CD1c-positive myeloid dendritic cell (primary cell): Measurements from ENCODE around the gene LRIT1.

Experiments used
- DNase-seq: peaks from one replicate; pipeline ENCODE4 v3.0.0-alpha.2; 2016; ENCODE audit errors: extremely low spot score

LRIT1 gene

DNA sequence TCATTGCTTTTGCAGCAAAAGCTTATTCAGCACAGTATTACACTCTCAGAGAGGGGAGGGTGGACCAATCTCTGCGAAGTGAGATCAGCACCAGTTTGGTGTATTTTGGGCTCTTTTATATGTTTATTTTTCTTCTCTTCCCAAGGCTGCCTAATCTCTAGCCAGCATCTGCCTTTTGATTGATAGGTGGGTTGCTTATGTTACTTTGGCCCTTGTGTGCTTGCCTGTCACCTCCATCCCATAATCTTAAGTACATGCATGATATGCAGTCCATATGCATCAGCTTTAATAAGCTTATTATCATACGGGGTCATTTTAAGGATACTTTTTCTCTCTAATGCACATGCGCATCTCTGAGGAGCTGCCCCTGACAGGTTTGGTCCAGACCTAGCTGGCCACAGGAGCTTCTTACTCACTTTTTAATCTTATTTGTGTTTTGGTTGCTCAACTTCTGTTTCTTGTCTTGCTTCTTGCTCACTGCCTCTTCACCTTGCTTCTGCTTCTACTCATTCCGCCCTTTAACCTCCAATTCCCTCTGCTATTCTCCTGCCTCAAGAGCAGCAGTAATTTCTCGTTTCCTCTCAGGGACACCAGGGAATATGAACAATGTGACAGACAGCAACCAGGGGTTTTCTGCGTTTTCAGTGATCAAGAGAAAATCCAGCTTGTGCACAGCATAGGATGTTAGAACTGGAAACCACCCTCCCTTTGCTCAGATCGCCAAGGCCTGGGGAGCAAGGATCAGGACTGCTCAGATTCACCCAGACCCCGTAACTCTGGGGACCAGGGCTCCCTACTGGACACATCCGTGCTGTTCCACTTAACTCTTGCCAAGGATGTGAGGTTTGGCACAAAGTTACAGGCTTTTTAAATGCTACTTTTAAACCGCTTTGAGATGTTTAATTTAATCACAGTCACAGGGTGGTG is 13.5 kb upstream of the LRIT1 start:
- no peak for DNase-seq

DNA sequence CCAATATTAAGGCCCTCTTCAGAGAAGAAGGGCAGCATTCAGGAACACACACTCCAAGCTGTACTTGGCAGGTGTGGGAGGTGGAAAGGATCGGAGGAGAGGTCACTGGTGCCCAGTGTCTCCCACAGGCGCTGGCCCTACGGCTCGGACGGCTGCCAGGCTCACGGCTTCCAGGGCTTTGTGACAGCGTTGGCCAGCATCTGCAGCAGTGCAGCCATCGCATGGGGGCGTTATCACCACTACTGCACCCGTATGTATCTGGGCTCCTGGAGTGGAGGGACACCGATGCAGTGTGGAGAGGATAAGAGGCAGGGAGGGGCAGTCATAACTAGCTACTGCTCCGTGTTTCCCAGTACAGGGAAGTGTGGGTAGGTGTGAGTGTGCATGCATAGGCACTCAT is 7.4 kb upstream of the LRIT1 start:
- DNase-seq = no peak

DNA sequence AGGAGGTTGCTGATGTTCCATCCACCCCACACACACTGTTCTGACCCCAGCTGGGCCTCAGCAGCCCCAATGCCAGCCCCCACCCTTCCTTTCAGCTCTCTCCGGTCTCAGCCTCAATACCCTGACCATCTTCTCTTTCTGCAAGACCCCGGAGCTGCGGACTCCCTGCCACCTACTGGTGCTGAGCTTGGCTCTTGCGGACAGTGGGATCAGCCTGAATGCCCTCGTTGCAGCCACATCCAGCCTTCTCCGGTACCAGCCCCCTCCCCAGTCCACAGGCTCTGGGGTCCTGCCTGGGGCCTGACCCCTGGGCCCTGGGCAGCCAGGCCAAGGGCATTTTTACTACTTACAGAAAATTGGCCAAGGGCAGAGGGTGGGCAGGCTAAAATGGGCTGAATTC is 6.2 kb upstream of the LRIT1 start:
- DNase-seq = no peak

DNA sequence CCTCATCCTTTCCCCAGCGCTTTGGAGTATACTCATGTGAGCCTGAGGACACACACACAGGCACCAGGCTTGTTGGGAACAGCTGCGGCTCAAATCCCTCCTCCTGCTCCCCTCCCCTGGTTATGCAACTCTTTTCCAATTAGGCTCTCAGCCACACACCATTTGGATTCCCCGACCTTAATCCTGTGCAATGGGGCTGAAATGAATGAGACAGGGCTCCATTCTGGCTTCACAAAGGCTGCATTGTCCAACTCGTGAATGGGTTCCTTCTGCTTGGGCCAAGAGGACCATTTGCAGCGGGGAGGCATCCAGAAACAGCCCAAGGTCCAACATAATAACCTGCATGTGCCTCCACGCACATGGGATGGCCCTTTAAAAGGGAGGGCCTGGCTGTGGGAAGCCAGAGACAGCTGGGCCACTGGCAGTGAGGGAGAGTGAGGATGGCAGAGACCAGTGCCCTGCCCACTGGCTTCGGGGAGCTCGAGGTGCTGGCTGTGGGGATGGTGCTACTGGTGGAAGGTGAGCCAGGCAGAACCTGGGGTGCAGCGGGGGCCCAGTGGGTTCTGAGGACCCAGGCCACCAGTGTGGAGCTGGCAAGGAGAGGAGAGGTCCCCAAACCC is 3.4 kb upstream of the LRIT1 start, which contains the start of gene RGR:
RGR (plus strand) TSS at position 403 of the 620 bp plus-strand sequence; CDS start at position 441, 38 bp downstream.
- DNase-seq = no peak

DNA sequence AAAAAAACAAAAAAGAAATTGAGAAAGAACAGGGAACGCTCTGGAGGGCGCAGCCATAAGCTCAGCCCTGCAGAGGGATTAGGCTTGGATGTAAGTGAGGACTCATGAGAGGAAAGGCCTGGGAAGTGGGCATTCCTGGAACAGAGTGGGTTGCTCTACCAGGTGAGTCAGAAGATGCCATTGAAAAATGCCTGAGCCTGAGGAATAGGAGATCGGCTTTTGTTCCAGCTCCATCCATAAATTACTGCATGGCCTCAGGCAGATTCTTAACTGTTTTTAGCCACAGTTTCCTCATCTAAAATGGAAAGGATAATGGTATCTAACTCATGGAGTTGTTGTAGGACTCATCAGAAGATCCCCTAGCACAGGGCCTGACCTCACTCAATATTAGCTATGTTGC is 2.4 kb upstream of the LRIT1 start:
- no peak for DNase-seq

DNA sequence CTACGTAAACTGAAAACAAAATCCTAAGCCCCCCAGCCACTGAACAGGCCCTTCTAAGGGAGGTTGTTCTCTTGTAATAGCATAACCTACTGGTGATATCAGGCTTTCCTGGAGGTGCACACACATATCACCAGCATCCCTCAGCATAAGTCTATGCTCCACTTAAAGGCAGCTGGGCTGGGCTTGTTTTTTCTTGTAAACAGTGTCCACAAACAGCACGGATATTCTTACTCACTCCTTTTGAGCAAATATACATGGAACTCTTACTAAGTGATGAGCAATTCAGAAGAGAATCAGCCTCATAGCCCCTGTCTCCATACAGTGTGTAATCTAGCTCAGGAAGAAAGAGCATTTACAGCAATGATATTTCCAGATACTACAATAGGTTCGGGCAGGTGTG is 2.4 kb downstream of the LRIT1 start:
- DNase-seq = no peak

DNA sequence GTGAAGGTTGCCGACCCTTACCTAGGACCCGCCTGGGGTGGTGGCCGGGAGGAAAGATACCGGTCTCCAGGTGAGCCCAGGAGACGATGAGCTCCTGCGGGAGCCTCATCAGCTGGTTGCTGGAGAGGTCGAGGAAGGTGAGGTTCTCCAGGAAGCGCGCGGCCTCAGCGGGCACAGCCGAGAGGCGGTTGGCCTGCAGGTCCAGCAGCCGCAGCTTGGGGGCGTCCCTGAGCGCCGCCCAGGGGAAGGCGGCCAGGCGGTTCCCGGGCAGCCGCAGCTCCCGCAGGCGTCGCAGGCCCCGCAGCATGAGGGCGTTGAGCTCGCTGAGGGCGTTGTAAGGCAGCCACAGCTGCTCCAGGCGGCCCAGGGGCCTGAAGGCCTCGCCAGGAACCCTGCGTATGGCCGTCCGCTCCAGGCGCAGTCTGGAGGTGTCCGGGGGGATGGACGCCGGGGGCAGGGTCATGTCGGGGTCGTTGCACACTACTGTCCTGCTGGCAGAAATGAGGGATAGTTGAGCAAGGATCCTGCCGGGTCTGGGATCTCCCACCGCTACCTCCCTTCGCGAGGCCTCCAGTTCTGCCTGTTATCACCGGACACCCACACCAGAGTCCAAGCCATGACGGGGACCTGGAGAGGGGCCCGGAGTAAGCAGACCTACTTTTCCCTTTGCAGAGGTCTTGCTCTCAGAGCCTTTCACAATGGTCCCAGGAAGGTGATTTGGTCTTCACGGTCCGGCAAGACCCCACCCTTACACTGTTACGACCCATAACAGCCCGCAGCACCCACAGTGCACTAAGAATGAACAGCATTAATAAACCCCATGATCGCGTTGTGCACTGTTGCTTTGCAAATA is 3.9 kb downstream of the LRIT1 start:
- DNase-seq = no peak

DNA sequence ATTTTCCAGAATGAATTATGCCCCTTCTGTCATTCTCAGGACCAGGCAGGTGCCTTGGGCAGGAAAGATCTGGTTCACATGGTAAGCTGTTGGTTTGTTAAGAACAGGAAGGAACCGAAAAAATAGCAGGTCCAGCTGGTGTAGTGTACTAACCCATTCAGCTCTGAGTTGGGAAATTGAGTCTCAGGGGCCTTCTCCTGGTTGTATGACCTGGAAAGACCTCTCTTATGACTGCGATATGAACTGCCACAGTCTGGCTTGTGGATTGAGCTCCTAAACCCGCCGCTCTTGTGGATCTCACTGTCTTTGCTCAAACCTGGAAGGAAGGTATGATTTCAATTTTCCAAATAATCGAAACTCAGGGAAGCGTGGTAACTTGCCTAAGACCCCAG is 4.5 kb downstream of the LRIT1 start:
- DNase-seq = no peak

DNA sequence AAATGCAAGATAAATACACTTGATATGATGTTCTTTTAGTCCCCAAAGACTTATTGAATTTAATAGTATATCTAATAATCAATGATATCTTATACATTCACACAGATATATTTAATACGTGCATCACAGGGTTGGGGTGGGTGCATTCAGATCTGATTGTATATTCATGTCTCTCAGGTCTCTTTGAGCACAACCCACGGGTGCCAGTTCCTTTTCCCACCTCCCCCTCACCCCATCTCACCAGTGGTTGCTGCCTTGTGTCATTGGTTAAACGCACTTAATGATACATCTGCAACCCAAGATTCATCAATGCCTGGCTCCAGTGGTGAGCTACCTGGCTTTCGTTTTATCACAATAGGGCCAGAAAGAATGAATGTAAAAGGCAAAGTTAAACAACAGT is 6.2 kb downstream of the LRIT1 start:
- no peak for DNase-seq

DNA sequence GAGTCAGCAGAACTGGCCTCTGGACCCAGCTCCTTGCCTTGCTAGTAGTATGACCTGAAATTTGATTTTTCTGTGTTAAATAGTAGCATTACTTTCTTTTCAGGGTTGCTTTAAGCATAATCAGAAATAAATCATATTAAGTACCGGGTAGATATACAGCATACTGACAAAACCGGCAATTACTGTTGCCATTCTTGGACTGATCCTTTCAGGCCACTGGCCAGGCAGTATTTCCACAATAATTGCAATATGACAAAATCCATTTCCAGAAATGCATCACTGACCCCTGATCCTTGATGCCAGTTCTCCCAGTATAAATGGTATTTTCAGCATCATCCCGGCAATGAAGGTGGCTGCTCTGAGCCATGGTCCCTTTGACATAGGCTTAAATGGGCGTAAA is 6.9 kb downstream of the LRIT1 start:
- DNase-seq = no peak

DNA sequence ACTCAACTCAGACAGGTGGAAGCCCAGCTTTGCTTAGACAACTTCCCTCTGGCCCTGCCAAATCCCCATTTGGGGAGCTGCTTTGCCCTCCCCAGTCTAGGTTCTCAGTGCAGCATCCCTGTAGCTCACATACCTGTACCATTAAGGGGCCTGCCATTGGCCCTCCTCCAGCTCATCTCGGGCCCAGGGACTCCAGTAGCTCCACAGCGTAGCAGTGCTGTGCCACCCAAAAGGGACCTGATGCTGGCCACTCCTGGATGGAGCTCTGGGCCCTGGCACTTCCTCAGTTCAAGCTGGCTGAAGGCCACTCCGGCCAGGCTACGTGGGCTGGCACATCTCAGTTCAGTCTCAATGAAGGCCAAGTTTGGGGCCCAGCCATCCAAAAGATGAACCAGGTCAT is 7.4 kb downstream of the LRIT1 start:
- no peak for DNase-seq

DNA sequence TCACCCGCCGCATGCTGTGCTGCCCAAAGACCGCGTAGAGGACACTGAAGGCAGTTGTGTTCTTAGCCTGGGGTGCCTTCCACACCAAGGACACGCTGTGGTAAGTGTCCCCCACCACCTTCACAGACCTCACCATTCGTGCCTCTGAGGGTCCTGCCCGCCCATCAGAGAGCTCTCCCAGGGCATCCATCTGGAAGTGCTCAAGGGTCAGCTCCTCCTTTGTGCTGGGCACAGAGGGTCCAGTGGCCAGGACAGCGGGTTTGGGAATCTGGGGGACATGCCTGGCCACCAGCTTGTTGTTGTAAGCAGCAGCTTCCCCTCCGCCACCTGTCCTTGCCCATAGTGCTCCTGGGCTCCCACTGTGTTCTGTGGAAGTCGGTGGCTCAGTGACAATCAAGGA is 9.0 kb downstream of the LRIT1 start:
- DNase-seq = no peak

DNA sequence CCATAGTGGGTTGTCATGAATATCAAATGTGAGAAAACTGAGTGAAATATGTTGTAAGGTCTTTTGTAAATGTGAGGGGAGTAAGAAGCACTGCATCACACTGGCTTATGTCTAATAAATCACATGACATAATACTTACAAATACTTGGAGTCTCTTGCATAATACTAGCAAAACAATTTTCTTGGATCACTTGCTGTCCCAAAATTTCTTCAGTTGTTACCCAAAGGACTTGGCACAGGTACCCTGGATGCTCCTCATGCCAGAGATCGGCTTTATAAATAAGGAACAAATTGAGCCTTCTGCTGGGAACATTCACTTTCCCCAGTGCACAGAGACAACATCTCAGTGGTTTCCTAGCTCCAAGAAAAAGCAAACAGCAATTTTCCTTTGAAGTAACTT is 11.0 kb downstream of the LRIT1 start:
- no peak for DNase-seq

DNA sequence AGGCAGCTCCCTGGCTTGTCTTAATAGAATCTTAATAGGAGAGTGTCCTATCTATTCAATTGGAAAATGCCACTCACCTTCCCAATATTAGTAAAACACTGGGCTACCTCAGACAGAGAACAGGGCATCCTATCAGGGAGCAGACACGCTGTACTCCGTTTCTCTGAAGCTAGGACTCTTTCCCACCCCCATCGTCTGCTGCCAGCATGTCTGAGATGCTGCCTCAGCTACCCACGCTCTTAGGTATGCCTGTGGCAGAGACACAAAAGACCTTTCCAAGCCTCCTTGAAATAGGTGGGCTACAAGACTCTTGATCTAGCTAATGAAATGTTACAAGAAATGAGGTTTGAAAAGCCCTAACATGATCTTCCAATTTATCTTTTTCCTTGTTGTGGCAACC is 13.5 kb downstream of the LRIT1 start:
- no peak for DNase-seq

DNA sequence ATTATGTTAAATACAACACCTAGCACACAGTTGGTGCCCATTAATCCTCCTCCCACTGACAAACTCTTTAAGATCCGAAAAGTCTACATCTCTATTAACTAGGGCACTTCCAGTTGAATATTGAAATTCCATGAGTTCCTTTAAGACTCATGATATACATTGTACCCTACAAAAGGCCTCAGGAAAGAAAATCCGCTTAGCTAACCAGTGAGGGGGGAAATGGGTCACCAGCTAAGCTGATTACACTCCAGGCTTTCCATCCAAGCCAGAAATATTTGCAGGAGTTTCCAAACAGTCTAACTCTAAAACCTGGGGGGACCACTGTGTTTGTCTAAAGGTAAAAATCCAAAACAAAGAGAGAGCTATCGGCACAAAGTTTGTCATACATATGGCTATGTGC is 14.7 kb downstream of the LRIT1 start:
- DNase-seq = no peak

DNA sequence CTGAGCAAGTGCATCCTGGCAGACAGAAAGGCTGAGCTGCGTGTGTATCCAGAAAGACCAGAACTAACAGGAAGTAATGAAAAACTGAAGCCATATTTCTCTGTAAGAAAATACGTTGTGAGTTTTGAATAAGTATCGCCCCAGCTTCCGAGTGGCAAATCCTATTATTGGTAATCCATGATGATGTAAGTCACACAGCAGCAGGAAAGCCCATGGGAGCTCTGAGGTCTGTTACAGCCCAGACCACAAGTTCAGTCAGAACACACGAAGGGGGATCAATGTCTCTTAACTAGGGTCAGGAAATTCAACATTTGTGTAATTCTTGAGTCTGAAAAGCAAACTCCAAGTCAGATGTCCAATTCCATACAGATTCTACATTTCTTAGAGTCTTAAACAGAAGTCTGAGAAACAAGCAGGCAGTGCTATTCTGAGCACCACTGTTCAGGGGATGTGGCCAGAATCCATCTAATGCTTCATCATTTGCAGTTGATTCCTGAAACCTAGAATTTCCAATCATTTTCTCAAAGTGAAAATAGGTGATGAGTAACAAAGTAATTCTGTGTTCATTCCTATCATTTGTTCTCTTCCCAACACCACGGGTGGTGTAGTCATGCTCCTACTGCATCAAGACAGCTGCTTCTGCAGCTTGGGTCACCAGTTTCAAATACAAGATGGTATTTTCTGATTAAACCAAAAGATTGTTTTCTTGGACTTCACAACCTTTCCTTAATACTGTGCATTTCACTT is 15.7 kb downstream of the LRIT1 start, which contains the start of gene LRIT2:
LRIT2 (minus strand) TSS at position 118 of the 747 bp plus-strand sequence; CDS start at position 94, 24 bp downstream.
- no peak for DNase-seq

DNA sequence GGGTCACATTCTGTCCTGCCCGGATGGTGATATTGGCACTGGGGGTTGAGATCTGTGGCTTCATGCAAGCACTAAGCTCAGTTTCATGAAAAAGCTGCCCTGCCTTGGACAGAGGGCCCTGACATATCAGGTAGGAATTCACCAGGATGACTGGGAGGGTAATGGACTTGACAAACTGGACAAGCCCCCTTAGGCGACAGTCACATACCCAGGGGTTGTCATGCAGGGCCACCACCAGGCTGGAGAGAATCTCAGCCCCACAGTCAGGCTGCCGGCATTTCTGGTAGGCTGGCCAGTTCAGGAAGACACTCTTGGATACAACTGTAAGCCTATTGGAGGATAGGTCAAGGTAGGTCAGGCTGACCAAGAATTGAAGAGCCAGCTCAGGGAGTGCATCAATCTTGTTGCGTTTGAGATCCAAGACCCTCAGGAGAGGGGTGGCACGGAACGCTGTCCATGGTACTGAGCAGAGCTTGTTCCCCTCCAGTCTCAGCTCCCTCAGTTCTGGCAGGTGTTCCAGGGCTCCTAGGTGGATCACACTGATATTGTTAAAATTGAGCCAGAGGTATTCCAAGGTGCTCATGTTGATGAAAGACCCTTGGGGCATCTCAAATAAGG is 16.8 kb downstream of the LRIT1 start:
- no peak for DNase-seq

DNA sequence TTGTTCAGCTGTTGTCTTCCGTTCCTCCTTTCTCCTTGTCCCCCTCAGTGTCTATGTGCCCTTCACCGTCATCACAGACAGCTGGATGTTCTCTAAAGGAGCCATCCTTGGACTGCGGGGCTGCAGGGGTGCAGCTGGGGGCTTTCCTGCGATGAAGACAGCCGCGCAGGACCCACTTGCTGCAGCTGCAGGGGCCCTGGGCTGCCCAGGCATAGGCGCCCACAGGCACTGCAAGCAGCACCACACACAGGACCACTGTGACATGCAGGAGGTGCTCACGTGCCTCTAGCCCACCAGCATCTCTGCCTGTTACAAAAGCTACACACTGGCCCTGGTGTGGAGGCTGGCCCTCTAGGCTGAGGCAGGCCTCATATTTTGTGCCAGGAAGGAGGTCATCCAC is 19.4 kb downstream of the LRIT1 start:
- DNase-seq = no peak

DNA sequence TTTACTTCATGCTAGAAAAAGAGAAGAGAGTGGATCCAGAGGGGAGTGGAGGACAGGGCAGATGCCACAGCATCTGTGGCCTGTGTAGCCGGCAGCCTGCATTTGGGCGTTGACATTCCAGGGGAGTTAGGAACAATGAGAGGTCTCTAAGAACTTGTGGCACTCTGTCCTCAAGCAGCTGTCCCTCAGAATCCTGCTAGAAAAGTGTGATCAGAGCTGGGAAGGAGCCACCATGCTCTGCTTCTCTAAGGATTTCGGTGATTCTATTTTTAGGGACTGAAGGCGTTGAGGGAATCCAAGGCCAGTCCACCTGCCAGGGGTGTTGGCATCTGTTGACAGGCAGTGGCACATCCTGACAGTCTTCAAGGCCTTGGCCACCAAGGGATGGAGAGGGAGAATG is 23.6 kb downstream of the LRIT1 start:
- DNase-seq = no peak

DNA sequence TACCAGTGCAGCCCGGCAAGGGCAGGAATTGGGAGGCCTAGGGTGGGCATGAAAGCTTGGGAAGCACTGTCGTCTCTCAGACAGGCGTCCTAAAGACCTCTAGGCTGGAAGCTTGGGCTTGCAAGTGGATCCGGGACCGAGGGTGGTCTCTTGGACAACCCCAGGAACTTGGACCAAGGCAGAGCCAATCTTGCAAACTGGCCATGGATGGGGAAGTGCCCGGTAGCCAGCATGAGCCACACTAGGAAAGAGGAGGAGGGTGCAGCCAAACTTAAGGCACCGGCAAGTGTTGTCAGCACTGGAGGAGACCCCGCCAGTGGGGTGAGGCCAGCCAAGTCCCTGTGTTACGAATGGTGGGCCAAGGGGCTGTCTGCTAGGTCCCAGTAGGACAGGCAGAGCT is 24.5 kb downstream of the LRIT1 start:
- no peak for DNase-seq

DNA sequence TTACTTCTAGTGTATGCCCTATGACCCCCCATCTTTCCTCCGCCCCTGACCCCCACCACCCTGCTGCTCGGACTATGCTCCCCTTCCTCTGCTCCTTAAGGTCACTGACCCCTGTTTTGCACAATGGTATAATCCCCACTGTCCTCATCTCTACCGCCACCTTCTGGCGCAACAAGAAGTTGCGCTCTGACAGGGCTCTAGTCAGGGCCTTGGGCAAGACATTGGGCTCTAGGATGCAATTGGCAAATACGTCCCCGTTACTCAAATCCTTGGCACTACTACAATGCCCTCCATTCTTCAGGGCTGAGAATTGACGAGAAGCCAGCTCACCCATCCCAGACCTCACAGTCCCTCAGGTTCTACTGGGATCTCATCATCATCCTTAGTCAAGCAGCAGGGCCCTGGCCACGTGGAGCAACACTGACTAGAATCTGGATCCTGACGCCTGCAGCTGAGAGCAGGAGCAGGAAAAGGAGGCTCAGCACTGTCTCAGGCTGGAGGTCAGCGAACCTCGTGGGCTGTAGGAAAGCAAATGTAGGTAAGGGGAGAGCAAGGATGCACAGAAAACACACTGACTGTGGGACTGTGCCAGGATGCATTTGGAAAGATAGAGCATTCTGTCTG is 26.6 kb downstream of the LRIT1 start:
- DNase-seq = peak; percentile 20
